Suprapubic skin (tissue), 4 donors: ENCODE measurements around the gene WNK3. TPM values are rescaled to one million over a fixed set of nuclear protein-coding genes. Genes with fewer than 3 reads are reported as not detected.

Source experiments
- DNase-seq, 2 donors: peaks; one replicate each; pipeline ENCODE4 v3.0.0-alpha.2; 2019; ENCODE audit warnings: low spot score in 2 of 2
- H3K27ac ChIP-seq: fragments of 200-600 bp; sonication (generic); one replicate; pipeline ENCODE4 v1.5.1; 2019
- H3K27me3 ChIP-seq: fragments of 200-600 bp; sonication (generic); one replicate; pipeline ENCODE4 v1.5.1; 2019
- H3K36me3 ChIP-seq: fragments of 200-600 bp; sonication (generic); one replicate; pipeline ENCODE4 v1.5.1; 2019
- H3K4me1 ChIP-seq: fragments of 200-600 bp; sonication (generic); one replicate; pipeline ENCODE4 v1.5.1; 2019
- H3K4me3 ChIP-seq: fragments of 200-600 bp; sonication (generic); one replicate; pipeline ENCODE4 v1.5.1; 2019; ENCODE audit warnings: mild to moderate bottlenecking
- H3K9me3 ChIP-seq: fragments of 200-600 bp; sonication (generic); one replicate; pipeline ENCODE4 v1.5.1; 2019
- EP300 ChIP-seq: sonication (generic); formaldehyde crosslinking; IDR thresholded peaks from one replicate; pipeline ENCODE4 v1.6.1; 2017; ENCODE audit warnings: antibody characterized with exemption
- POLR2A ChIP-seq, 2 donors: fragments of 450-650 bp; IDR thresholded peaks; one replicate each; pipeline ENCODE4 v1.6.1; 2017; ENCODE audit warnings: antibody characterized with exemption in 2 of 2, mild to moderate bottlenecking in 2 of 2, moderate library complexity in 2 of 2
- POLR2AphosphoS5 ChIP-seq, 3 donors: sonication (generic); formaldehyde crosslinking; IDR thresholded peaks; one replicate each; pipeline ENCODE4 v1.6.1; 2017; ENCODE audit warnings: antibody characterized with exemption in 3 of 3
- WGBS: methylation state at CpG from one replicate; pipeline ENCODE4 v1.1.5; 2018; 5-methylcytosine and 5-hydroxymethylcytosine counted together
- total RNA-seq, 4 donors: library from RNA; depleted of rRNA; stranded (reverse); fragments of >200 nt; gene quantifications; one replicate each; pipeline ENCODE4 v1.1.0, GENCODE V29; 2016
- TF ChIP-seq, protein P1 (sequence below), 2 donors: fragments of 200-600 bp in 1 of 2; fragments of 450-650 bp in 1 of 2; sonication (generic) in 1 of 2; IDR thresholded peaks; one replicate each; pipeline ENCODE4 v1.5.1; 2016 to 2019; ENCODE audit warnings: antibody characterized with exemption in 2 of 2, mild to moderate bottlenecking in 1 of 2, moderate library complexity in 1 of 2

WNK3 gene
- total RNA-seq, 4 donors from 2014 or later = 0.34 to 1.4 (median 0.82) TPM

DNA sequence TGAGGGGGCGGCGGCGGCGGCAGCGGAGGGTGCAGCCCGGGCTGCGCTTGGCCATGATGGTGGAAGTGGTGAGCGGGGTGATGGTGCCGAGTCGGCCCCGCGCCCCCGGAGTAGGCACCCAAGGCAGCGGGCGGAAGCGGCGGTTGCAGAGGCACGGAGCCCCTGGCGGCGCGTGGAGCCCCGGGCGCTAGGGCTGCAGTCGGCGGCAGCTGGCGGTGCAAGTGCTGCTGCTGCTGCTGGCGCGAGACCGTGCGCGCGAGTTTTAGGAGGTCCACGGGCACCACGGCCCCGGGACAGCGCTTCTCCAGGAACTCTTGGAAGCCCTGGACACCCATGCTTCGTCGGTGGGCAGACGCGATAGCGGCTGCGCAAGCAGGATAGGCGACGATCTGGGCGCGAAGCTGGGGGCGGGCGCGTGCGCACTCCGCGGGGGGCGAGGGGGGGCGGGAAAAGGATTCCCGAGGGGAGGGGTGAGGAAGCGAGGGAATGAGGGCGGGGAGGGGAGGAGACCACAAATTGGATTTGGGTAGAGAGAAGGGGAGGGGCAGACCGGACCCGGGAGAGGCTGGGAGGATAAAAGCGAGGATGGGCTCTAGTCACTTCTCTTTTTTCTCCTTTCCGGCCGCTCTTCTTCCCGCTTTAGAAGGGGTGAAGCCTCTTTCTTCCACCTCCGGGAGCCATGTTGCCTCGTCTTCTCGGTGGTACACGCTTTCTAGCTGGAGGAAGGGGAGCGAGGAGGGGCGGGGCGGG, 174.8 kb downstream of the WNK3 start, which contains the start of gene FAM120C:
Gene FAM120C, minus strand, starts transcription at position 391 of the 750 bp plus-strand sequence. Its CDS starts 56 bp downstream, at position 335.
- H3K4me3 ChIP-seq = peak within 1 kb of the TSS; percentile 76
- H3K36me3 ChIP-seq = no peaks in the 10 kb centered on the region
- peaks cover 28% of the 10 kb centered on the region for H3K4me1 ChIP-seq
- 36% methylated on average over 56 of the region's 70 CpGs for WGBS
- peak within 1 kb of the TSS; percentile 89 for H3K27ac ChIP-seq
- H3K9me3 ChIP-seq = no peaks in the 10 kb centered on the region
- H3K27me3 ChIP-seq = no peaks in the 10 kb centered on the region
- peak; percentile 68 to 76 for DNase-seq
- TF ChIP-seq EP300 (no peak), POLR2A (IDR thresholded peaks at IDR 0.05) (no peak), POLR2AphosphoS5 (IDR thresholded peaks at IDR 0.05) (no peak)
- TF ChIP-seq, protein P1, sequence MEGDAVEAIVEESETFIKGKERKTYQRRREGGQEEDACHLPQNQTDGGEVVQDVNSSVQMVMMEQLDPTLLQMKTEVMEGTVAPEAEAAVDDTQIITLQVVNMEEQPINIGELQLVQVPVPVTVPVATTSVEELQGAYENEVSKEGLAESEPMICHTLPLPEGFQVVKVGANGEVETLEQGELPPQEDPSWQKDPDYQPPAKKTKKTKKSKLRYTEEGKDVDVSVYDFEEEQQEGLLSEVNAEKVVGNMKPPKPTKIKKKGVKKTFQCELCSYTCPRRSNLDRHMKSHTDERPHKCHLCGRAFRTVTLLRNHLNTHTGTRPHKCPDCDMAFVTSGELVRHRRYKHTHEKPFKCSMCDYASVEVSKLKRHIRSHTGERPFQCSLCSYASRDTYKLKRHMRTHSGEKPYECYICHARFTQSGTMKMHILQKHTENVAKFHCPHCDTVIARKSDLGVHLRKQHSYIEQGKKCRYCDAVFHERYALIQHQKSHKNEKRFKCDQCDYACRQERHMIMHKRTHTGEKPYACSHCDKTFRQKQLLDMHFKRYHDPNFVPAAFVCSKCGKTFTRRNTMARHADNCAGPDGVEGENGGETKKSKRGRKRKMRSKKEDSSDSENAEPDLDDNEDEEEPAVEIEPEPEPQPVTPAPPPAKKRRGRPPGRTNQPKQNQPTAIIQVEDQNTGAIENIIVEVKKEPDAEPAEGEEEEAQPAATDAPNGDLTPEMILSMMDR (IDR thresholded peaks at IDR 0.05) = no peak

DNA sequence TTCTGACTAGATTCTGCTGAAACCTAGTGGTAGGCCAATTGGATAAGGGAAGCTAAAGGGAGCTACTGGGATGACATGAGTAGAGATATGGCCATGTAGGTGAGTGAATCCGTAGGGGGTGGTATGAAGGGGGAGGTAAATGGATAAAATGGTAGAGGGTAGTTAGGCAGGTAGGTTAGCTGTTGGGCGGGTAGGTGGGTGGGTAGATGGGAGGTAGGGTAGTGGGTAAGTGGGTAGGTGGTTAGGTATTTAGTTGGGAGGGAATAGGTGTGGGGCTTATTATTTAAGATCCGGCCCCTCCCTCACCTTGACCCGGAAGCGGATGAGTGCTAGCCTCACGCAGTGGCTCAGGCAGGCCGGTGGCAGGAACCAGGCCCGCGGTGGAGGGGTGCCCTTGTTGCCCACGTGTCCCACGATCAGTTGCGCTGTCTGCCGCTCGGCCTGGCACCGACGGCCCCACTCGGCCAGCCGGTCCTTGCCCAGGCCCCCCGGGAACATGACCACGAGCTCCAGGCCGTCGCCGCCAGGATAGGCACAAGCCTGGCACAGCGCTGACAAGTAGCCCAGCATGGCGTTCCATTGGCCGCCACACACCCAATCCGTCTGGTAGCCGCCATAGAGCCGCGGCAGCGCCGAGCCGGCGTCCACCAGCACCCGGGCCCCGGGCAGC, 175.5 kb downstream of the WNK3 start:
- H3K36me3 ChIP-seq = no peaks in the 10 kb centered on the region
- H3K4me1 ChIP-seq = peaks cover 28% of the 10 kb centered on the region
- peak in 1 of 2 donors; percentile 68 for DNase-seq
- H3K4me3 ChIP-seq = peak overlapping the region; percentile 76
- TF ChIP-seq POLR2AphosphoS5 (IDR thresholded peaks at IDR 0.05) = no peak
- no peak for TF ChIP-seq EP300
- TF ChIP-seq, protein P1 (IDR thresholded peaks at IDR 0.05) = no peak
- TF ChIP-seq POLR2A (IDR thresholded peaks at IDR 0.05) = no peak
- H3K27ac ChIP-seq = peak overlapping the region; percentile 89
- H3K27me3 ChIP-seq = no peaks in the 10 kb centered on the region
- no peaks in the 10 kb centered on the region for H3K9me3 ChIP-seq
- 27% methylated on average over 9 of the region's 36 CpGs for WGBS

DNA sequence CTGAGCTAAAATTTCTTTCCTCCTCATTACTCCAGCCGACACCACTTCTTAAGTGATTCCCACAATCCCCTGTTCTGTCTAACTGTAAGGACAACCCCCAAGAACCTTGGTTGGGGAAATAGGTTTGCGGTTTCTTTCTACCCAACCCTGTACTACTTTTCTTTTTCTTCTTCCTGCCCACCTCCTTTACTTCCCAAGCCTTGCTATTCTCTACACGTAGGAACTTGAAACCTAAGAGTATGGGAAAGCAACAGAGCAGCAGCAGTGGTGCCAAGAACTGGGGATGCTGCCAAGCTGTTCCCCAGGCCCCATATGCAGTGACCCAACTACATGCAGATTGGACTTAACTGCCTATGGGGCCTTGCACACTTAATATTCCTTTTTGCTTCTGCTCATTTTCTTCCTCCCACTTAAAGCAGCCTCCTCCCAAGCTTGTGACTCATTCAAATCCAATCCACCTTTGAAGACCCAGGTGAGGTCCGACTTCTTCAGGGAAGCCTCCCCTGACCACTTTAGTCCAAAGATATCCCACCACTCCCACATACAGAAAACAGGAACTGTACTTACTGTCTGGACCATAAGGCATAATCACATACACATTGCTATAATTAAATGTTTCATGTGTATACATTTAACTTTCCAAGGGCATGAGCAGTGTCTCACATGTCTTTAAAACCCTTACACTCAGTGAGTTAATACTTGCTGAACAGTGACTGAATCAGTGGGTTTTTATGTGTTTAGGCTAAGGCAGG, 176.5 kb downstream of the WNK3 start:
- H3K36me3 ChIP-seq = no peaks in the 10 kb centered on the region
- peaks cover 28% of the 10 kb centered on the region for H3K4me1 ChIP-seq
- TF ChIP-seq POLR2AphosphoS5 (IDR thresholded peaks at IDR 0.05) = no peak
- TF ChIP-seq, protein P1 (IDR thresholded peaks at IDR 0.05) = no peak
- TF ChIP-seq EP300 = no peak
- TF ChIP-seq POLR2A (IDR thresholded peaks at IDR 0.05) = no peak
- H3K27me3 ChIP-seq = no peaks in the 10 kb centered on the region
- H3K9me3 ChIP-seq = no peaks in the 10 kb centered on the region
- no peak for DNase-seq
- H3K27ac ChIP-seq = no peak overlapping the region
- 39% methylated on average over 4 of the region's 4 CpGs for WGBS
- peak overlapping the region; percentile 76 for H3K4me3 ChIP-seq

DNA sequence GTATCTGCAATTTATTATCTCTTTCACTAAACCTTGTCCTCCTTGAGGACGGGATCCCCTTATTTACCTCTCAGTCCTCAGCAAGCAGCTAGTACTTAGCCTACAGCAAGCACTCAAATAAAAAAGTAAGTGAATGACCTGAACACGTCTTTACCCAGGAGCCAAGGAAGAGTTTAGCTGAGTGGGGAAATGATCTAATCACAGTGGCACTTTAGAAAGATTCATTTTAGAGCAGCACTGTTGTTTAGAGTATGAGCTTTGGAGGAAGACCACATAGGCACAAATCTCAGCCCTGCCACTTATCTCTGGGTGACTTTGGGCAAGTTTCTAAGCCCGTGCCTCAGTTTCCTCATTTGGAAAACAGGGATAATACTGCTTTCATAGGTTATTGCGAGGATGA, 177.4 kb downstream of the WNK3 start:
- H3K36me3 ChIP-seq = no peaks in the 10 kb centered on the region
- no peaks in the 10 kb centered on the region for H3K9me3 ChIP-seq
- H3K4me3 ChIP-seq = no peak overlapping the region
- no peak overlapping the region for H3K27ac ChIP-seq
- H3K4me1 ChIP-seq = peaks cover 28% of the 10 kb centered on the region
- no peak for DNase-seq
- 51% methylated on average over 4 of the region's 4 CpGs for WGBS
- no peaks in the 10 kb centered on the region for H3K27me3 ChIP-seq
- TF ChIP-seq EP300 (no peak), POLR2A (IDR thresholded peaks at IDR 0.05) (no peak), POLR2AphosphoS5 (IDR thresholded peaks at IDR 0.05) (no peak)
- TF ChIP-seq, protein P1 (IDR thresholded peaks at IDR 0.05) = no peak
